Measurements from ENCODE around the gene KIAA0513.

GRCh38 chr16:85110105-85110504 lies 82.5 kb downstream of the KIAA0513 start:
- TF ChIP-seq CTCF (IDR thresholded peaks at IDR 0.05 in 2 of 3, conservative IDR thresholded peaks at IDR 0.05 in 1 of 3; ENCODE audit: borderline replicate concordance in 1 of 3, insufficient read depth in 1 of 3, low read depth in 2 of 3, low read length in 2 of 3) (no peak), POLR2A (IDR thresholded peaks at IDR 0.05; ENCODE audit: borderline replicate concordance, extremely low read depth, insufficient read depth, insufficient read length) (no peak), SP1 (IDR thresholded peaks at IDR 0.05; ENCODE audit: low read depth) (no peak), FOSL1 (IDR thresholded peaks at IDR 0.05; ENCODE audit: low read depth) (no peak)
